ENCODE results near the gene LRRC32.

DNA sequence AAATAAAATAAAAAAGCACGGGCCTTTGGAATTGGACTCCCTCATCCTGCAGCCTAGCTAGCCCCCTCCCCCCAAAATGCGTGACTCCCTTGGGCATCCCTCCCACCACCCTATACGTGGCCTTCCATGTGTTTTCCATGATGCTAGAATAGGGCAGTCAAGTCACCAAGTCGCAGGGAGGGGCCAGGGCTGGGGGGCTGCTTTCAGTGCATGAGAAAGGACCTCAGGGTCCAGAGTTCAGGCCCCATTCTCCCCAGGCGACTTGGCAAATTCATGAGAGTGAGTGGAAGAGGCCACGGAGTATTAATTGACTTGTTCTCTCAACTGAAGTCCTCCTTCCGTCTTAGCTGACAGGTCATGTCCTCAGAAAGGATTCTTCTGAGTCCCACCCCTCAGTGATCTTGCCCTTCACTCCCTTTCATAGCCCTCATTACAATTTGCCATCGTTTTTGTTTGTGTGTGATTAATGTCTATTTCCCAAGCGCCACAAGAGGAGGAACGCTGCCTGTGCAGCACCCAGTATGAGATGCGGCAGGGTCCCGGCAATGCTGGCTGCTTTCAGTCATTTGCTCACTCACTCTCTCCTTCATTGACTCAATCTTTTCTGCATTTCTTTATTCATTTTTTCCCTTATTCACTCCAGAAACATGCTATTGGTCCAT is 17.4 kb downstream of the LRRC32 start:
- TF ChIP-seq POLR2AphosphoS5 (IDR thresholded peaks at IDR 0.05; ENCODE audit: low read depth, low read length) (no peak), POLR2A (IDR thresholded peaks at IDR 0.05; ENCODE audit: low read depth, low read length) (no peak)
